GM18517 (cell line): ENCODE measurements around the gene GSTT2B.
A peak's percentile ranks its signal among the peaks of the same experiment; 100 is the strongest.
"Not testable (repeated sequence)": the region's sequence is repeated elsewhere in the genome, so short reads cannot be mapped to it uniquely, and the experiment has no call there.

Source experiments
- ATAC-seq: cut with Tn5 transposase; IDR thresholded peaks from one replicate; pipeline ENCODE4 v1.9.1; 2021; ENCODE audit warnings: mild to moderate bottlenecking, moderate library complexity; ENCODE audit not compliant: unreplicated experiment

The GSTT2B gene

GRCh38 chr22:23949764-23950163, 11.2 kb downstream of the GSTT2B start:
- not testable (repeated sequence) for ATAC-seq

GRCh38 chr22:23947391-23947790, 13.6 kb downstream of the GSTT2B start:
- ATAC-seq: not testable (repeated sequence)

GRCh38 chr22:23940166-23940565, 20.8 kb downstream of the GSTT2B start:
- not testable (repeated sequence) for ATAC-seq

GRCh38 chr22:23939017-23939357, 22.0 kb downstream of the GSTT2B start:
- ATAC-seq: no peak

- ATAC-seq: no peak
Measured at GRCh38 chr22:23938328-23939016, 22.5 kb downstream of the GSTT2B start.

- ATAC-seq: no peak
Measured at GRCh38 chr22:23926561-23926960, 34.4 kb downstream of the GSTT2B start.

- ATAC-seq: no peak
Measured at GRCh38 chr22:23925020-23925606, 35.9 kb downstream of the GSTT2B start.

- ATAC-seq: no peak
Measured at GRCh38 chr22:23922921-23923320, 38.1 kb downstream of the GSTT2B start.

- not testable (repeated sequence) for ATAC-seq
Measured at GRCh38 chr22:23921586-23922201, 39.3 kb downstream of the GSTT2B start.

GRCh38 chr22:23920267-23920611, 40.8 kb downstream of the GSTT2B start:
- not testable (repeated sequence) for ATAC-seq

GRCh38 chr22:23915290-23915689, 45.7 kb downstream of the GSTT2B start:
- no peak for ATAC-seq

GRCh38 chr22:23913661-23914353, 47.2 kb downstream of the GSTT2B start:
- ATAC-seq: peak; percentile 91

GRCh38 chr22:23913306-23913660, 47.7 kb downstream of the GSTT2B start:
- peak; percentile 15 for ATAC-seq

GRCh38 chr22:23912293-23912903, 48.6 kb downstream of the GSTT2B start:
- ATAC-seq: no peak

- ATAC-seq: no peak
Measured at GRCh38 chr22:23911318-23911980, 49.5 kb downstream of the GSTT2B start.

GRCh38 chr22:23910496-23911190, 50.4 kb downstream of the GSTT2B start:
- ATAC-seq: no peak

- ATAC-seq: no peak
Measured at GRCh38 chr22:23909296-23909898, 51.6 kb downstream of the GSTT2B start.

GRCh38 chr22:23908587-23909205, 52.3 kb downstream of the GSTT2B start:
- ATAC-seq: no peak

GRCh38 chr22:23907423-23907822, 53.6 kb downstream of the GSTT2B start:
- ATAC-seq: not testable (repeated sequence)
